Trophoblast cell (in vitro differentiated cells and primary cell): Measurements from ENCODE around the gene PDHB.

Source experiments
- DNase-seq, 2 donors: peaks; one replicate each; pipeline ENCODE4 v3.0.0-alpha.2; 2016
- H2AFZ ChIP-seq: 2 replicates; pipeline ENCODE4 v1.6.1; 2013; ENCODE audit warnings: low read length, moderate library complexity, mild to moderate bottlenecking; ENCODE audit not compliant: insufficient read depth, poor library complexity
- H2AK5ac ChIP-seq: 2 replicates; pipeline ENCODE4 v1.6.1; 2013; ENCODE audit warnings: mild to moderate bottlenecking, low read length
- H2BK120ac ChIP-seq: 2 replicates; pipeline ENCODE4 v1.6.1; 2013; ENCODE audit warnings: low read length, mild to moderate bottlenecking, moderate library complexity; ENCODE audit not compliant: insufficient read depth, poor library complexity
- H2BK12ac ChIP-seq: 2 replicates; pipeline ENCODE4 v1.6.1; 2013; ENCODE audit warnings: mild to moderate bottlenecking, low read length, moderate library complexity
- H2BK5ac ChIP-seq: 2 replicates; pipeline ENCODE4 v1.6.1; 2013; ENCODE audit warnings: low read length, low read depth, moderate library complexity, mild to moderate bottlenecking; ENCODE audit not compliant: poor library complexity
- H3K14ac ChIP-seq: 2 replicates; pipeline ENCODE4 v1.6.1; 2013; ENCODE audit warnings: mild to moderate bottlenecking, low read length
- H3K18ac ChIP-seq: 2 replicates; pipeline ENCODE4 v1.6.1; 2013; ENCODE audit warnings: mild to moderate bottlenecking, low read length
- H3K23ac ChIP-seq: 2 replicates; pipeline ENCODE4 v1.6.1; 2013; ENCODE audit warnings: low read length
- H3K27ac ChIP-seq: 2 replicates; pipeline ENCODE4 v1.5.1; 2013; ENCODE audit warnings: low read depth, mild to moderate bottlenecking, inconsistent platforms, low read length, moderate library complexity
- H3K27me3 ChIP-seq: 2 replicates; pipeline ENCODE4 v1.6.1; 2013; ENCODE audit warnings: inconsistent platforms, mild to moderate bottlenecking, low read length, moderate library complexity; ENCODE audit not compliant: insufficient read depth
- H3K36me3 ChIP-seq, 2 experiments: 1 replicate in 1 of 2; 2 replicates in 1 of 2; pipeline ENCODE4 v1.6.1; 2013; ENCODE audit warnings: low read length in 2 of 2, mild to moderate bottlenecking in 2 of 2, moderate library complexity in 1 of 2; ENCODE audit not compliant: insufficient read depth in 2 of 2, control insufficient read depth in 1 of 2
- H3K4ac ChIP-seq: 2 replicates; pipeline ENCODE4 v1.6.1; 2013; ENCODE audit warnings: low read depth, mild to moderate bottlenecking, low read length, moderate library complexity
- H3K4me1 ChIP-seq, 2 experiments: 1 replicate in 1 of 2; 2 replicates in 1 of 2; pipeline ENCODE4 v1.6.1; 2013; ENCODE audit warnings: low read length in 2 of 2, mild to moderate bottlenecking in 2 of 2, moderate library complexity in 1 of 2; ENCODE audit not compliant: insufficient read depth in 2 of 2, control insufficient read depth in 1 of 2
- H3K4me2 ChIP-seq: 2 replicates; pipeline ENCODE4 v1.6.1; 2013; ENCODE audit warnings: inconsistent platforms, mild to moderate bottlenecking, low read length, moderate library complexity
- H3K4me3 ChIP-seq: 2 replicates; pipeline ENCODE4 v1.5.1; 2013; ENCODE audit warnings: mild to moderate bottlenecking, low read depth, low read length, inconsistent platforms
- H3K79me1 ChIP-seq: one replicate; pipeline ENCODE4 v1.6.1; 2013; ENCODE audit warnings: low read length
- H3K79me2 ChIP-seq: 2 replicates; pipeline ENCODE4 v1.6.1; 2013; ENCODE audit warnings: low read length, mild to moderate bottlenecking; ENCODE audit not compliant: control insufficient read depth, insufficient read depth, poor library complexity
- H3K9ac ChIP-seq: 2 replicates; pipeline ENCODE4 v1.6.1; 2013; ENCODE audit warnings: mild to moderate bottlenecking, low read length
- H3K9me3 ChIP-seq: 2 replicates; pipeline ENCODE4 v1.6.1; 2013; ENCODE audit warnings: low read depth, mild to moderate bottlenecking, control low read depth, inconsistent platforms, low read length; ENCODE audit not compliant: insufficient read depth
- H4K12ac ChIP-seq: 2 replicates; pipeline ENCODE4 v1.6.1; 2013; ENCODE audit warnings: low read depth, mild to moderate bottlenecking, low read length, moderate library complexity
- H4K8ac ChIP-seq: 2 replicates; pipeline ENCODE4 v1.6.1; 2013; ENCODE audit warnings: low read depth, mild to moderate bottlenecking, low read length, moderate library complexity
- H4K91ac ChIP-seq: one replicate; pipeline ENCODE4 v1.6.1; 2013; ENCODE audit warnings: low read depth, mild to moderate bottlenecking, low read length, moderate library complexity
- WGBS: extraction: QIAGEN DNeasy Blood & Tissue Kit; methylation state at CpG from one replicate; pipeline ENCODE4 v1.1.7; 2013; ENCODE audit warnings: missing lambda C conversion rate; ENCODE audit not compliant: insufficient read length, insufficient coverage; ENCODE audit errors: extremely low coverage; 5-methylcytosine and 5-hydroxymethylcytosine counted together

PDHB gene

DNA sequence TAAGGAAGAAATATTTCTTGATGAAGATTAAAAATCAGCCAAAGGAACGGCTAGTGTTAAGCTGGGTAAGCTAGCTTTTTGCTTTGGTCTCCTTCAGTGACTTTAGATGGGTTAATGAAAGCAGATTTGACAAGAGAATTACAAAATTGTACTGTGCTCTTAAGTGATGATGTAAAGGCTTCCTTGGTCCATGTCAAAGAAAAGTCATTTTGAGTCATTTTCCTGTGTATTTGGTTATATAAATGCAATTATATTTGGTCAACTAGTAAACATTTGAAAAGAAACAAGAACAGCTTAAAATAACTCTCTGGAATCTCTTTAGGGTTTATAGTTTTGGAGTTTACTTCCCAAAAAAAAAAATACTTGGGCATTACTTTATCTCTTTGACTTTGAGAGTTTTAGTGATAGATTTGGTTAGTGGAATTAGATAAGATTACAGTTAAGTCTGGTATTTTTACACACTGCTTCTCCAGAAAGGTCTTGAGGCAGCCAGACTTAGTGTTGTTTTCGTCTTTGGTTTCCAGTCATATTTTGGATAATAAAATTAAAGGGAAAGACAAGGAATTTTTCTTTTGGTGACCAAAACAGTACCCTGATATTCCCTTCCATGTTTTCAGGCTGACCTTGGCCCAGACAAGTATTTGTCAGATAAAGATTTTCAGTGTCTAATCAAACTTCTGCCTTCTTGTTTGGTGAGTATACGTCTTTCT is 42.3 kb downstream of the PDHB start:
- no peak overlapping the region for H2BK5ac ChIP-seq
- H3K9me3 ChIP-seq: no peaks in the 10 kb centered on the region
- no peak overlapping the region for H4K8ac ChIP-seq
- no peak overlapping the region for H3K18ac ChIP-seq
- no peak overlapping the region for H4K91ac ChIP-seq
- H4K12ac ChIP-seq: no peak overlapping the region
- DNase-seq: no peak
- H3K4me1 ChIP-seq: peaks cover 11 to 13% of the 10 kb centered on the region in 2 experiments
- H3K27me3 ChIP-seq: no peaks in the 10 kb centered on the region
- no CpG with 5 or more reads among the region's 3 CpGs for WGBS
- no peak overlapping the region for H2BK12ac ChIP-seq
- no peaks in the 10 kb centered on the region for H3K36me3 ChIP-seq
- H2AFZ ChIP-seq: no peak overlapping the region
- H3K4me2 ChIP-seq: no peak overlapping the region
- no peak overlapping the region for H2AK5ac ChIP-seq
- no peak overlapping the region for H3K9ac ChIP-seq
- H3K79me1 ChIP-seq: peaks cover 7% of the 10 kb centered on the region
- H2BK120ac ChIP-seq: no peak overlapping the region
- no peaks in the 10 kb centered on the region for H3K79me2 ChIP-seq
- no peak overlapping the region for H3K23ac ChIP-seq
- no peak overlapping the region for H3K27ac ChIP-seq
- no peak overlapping the region for H3K4me3 ChIP-seq
- no peak overlapping the region for H3K14ac ChIP-seq
- no peak overlapping the region for H3K4ac ChIP-seq

DNA sequence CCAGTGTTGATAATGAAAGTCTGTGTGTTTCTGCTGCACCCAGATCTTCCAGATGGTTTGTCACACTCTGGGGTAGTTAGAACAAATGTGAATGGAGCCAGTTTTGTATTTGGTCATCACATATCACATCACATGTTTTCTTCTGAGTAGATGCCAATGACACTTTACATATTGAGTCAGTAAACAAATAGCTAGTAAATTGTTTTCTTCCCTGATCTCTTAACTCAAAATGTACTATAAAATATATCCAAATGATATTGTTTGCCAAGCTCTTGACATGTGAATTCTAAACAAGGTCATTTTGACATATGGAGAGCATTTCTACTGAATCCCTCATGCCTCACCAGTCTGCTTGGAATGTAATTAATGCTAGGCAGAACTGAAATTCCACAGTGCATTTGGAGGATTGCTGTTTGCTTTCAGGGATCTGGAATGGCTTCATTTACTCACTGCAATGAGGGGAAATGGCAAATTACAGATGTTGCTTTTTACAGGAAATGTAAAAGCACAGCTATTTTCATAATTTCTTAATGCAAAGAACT is 45.0 kb downstream of the PDHB start:
- Histone ChIP-seq H3K9me3 (no peaks in the 10 kb centered on the region), H3K4me3 (no peak overlapping the region), H3K23ac (no peak overlapping the region), H3K14ac (no peak overlapping the region), H3K4me2 (no peak overlapping the region), H3K79me2 (no peaks in the 10 kb centered on the region), H2AFZ (no peak overlapping the region), H3K27me3 (no peaks in the 10 kb centered on the region), H4K12ac (no peak overlapping the region), H2AK5ac (no peak overlapping the region), H4K91ac (no peak overlapping the region), H2BK5ac (no peak overlapping the region), H3K4me1 (peaks cover 11 to 19% of the 10 kb centered on the region in 2 experiments), H3K79me1 (peaks cover 7% of the 10 kb centered on the region), H3K18ac (no peak overlapping the region), H2BK120ac (no peak overlapping the region), H3K27ac (no peak overlapping the region), H3K36me3 (no peaks in the 10 kb centered on the region), H4K8ac (no peak overlapping the region), H2BK12ac (no peak overlapping the region), H3K4ac (no peak overlapping the region), H3K9ac (no peak overlapping the region)
- no peak for DNase-seq

DNA sequence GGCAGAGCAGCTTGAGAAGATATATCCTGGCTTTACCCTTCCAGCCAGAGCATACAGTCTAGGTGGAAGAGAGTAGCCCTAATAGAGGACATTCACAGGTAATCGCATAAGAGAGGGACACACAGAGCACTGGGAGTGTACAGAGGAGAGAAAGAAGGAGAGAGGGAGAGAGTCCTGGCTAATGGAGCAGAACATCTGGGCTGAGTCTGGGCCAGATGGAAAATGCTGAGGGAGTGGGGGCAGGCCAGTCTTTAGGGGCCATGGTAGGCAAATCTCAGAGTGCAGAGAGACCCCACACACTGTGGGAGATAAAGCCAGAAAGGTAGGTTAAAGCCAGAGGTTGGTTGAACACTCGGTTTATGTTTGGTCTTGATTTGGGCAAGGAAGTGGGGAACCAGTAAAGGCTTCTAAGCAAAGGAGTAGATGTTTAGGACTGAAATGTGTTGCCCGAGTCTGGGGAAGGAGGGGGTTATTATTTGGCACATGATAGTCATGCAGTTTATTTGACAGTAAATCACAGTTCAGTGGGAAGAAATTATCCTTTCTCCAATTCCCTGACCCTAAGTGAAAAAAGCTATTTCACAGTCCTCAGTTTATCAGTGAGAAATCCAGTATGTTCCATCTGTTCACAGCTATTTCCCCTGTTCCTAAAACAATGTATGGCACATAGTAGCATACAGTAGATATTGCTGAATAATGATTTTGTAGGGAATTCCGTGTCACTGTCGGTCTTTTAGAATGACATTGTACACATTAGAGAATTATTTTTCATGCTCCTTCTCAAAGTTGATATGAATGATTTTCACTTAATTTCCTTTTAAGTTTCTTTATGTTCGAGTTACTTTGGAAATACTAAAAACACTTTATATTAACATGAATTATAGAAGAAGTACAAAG is 45.7 kb downstream of the PDHB start:
- peak overlapping the region; percentile 33 for H3K4ac ChIP-seq
- H3K79me1 ChIP-seq: peaks cover 7% of the 10 kb centered on the region
- H2AFZ ChIP-seq: no peak overlapping the region
- no peak overlapping the region for H3K4me2 ChIP-seq
- peaks cover 11 to 21% of the 10 kb centered on the region in 2 experiments for H3K4me1 ChIP-seq
- WGBS: no CpG with 5 or more reads among the region's 6 CpGs
- no peak overlapping the region for H3K27ac ChIP-seq
- peak overlapping the region; percentile 67 for H2AK5ac ChIP-seq
- no peaks in the 10 kb centered on the region for H3K79me2 ChIP-seq
- peak overlapping the region; percentile 90 for H2BK12ac ChIP-seq
- H2BK5ac ChIP-seq: peak overlapping the region; percentile 9
- no peak for DNase-seq
- no peak overlapping the region for H3K9ac ChIP-seq
- H3K9me3 ChIP-seq: no peaks in the 10 kb centered on the region
- H4K8ac ChIP-seq: peak overlapping the region; percentile 34
- H3K18ac ChIP-seq: peak overlapping the region; percentile 46
- H4K12ac ChIP-seq: no peak overlapping the region
- H3K23ac ChIP-seq: no peak overlapping the region
- peak overlapping the region; percentile 70 for H4K91ac ChIP-seq
- no peak overlapping the region for H3K4me3 ChIP-seq
- H3K14ac ChIP-seq: peak overlapping the region; percentile 71
- H3K27me3 ChIP-seq: no peaks in the 10 kb centered on the region
- no peaks in the 10 kb centered on the region for H3K36me3 ChIP-seq
- H2BK120ac ChIP-seq: peak overlapping the region; percentile 61

DNA sequence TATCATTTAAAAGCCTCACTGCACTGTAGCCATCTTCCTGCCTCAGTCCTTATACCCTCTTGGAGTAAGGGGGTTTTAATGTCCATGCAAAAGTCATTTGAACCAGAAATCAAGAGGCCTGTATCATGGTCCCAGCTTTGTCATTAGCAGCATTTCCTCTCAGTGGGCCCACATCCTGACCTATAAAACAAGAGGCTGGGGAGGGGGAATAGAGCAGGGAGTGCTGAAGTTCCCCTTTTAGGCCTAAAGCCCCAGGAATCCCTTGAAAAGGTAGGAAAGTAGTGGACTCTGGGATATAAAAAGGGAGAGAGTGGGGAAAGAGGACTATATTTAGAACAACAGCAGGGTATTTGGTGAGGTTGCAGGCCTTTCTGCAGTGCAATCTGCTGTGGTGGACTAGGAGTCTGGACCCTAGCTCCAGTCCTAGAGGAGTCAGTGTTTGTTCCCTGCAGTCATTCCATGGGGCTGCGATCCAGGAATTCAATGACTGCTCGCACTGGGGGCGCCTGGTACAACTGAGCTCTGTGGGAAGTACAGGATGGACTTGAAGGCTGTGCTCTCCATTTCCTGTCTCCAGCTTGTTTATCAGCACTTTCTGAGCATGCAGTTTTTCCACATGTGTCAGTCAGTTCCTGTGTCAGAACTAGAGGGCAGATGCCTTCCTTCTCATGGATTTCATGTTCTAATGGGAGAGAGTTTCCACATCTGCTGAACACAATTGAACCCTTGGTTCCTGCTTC is 46.8 kb downstream of the PDHB start:
- WGBS: no CpG with 5 or more reads among the region's 3 CpGs
- no peak overlapping the region for H2AK5ac ChIP-seq
- H3K36me3 ChIP-seq: no peaks in the 10 kb centered on the region
- no peak overlapping the region for H4K12ac ChIP-seq
- no peak overlapping the region for H4K8ac ChIP-seq
- H3K18ac ChIP-seq: no peak overlapping the region
- H3K9ac ChIP-seq: no peak overlapping the region
- no peaks in the 10 kb centered on the region for H3K79me2 ChIP-seq
- no peak overlapping the region for H3K14ac ChIP-seq
- no peak overlapping the region for H3K4me3 ChIP-seq
- no peak overlapping the region for H2BK120ac ChIP-seq
- H3K79me1 ChIP-seq: peaks cover 7% of the 10 kb centered on the region
- no peak for DNase-seq
- no peak overlapping the region for H3K4me2 ChIP-seq
- H4K91ac ChIP-seq: no peak overlapping the region
- H3K23ac ChIP-seq: no peak overlapping the region
- no peak overlapping the region for H3K4ac ChIP-seq
- peaks cover 11 to 21% of the 10 kb centered on the region in 2 experiments for H3K4me1 ChIP-seq
- H3K27me3 ChIP-seq: no peaks in the 10 kb centered on the region
- H2AFZ ChIP-seq: no peak overlapping the region
- H3K27ac ChIP-seq: peak overlapping the region; percentile 56
- peak overlapping the region; percentile 38 for H2BK5ac ChIP-seq
- no peaks in the 10 kb centered on the region for H3K9me3 ChIP-seq
- no peak overlapping the region for H2BK12ac ChIP-seq
